ENCODE measurements around the gene TRIM65.
"Not testable (repeated sequence)": the region's sequence is repeated elsewhere in the genome, so short reads cannot be mapped to it uniquely, and the experiment has no call there.

The TRIM65 gene

DNA sequence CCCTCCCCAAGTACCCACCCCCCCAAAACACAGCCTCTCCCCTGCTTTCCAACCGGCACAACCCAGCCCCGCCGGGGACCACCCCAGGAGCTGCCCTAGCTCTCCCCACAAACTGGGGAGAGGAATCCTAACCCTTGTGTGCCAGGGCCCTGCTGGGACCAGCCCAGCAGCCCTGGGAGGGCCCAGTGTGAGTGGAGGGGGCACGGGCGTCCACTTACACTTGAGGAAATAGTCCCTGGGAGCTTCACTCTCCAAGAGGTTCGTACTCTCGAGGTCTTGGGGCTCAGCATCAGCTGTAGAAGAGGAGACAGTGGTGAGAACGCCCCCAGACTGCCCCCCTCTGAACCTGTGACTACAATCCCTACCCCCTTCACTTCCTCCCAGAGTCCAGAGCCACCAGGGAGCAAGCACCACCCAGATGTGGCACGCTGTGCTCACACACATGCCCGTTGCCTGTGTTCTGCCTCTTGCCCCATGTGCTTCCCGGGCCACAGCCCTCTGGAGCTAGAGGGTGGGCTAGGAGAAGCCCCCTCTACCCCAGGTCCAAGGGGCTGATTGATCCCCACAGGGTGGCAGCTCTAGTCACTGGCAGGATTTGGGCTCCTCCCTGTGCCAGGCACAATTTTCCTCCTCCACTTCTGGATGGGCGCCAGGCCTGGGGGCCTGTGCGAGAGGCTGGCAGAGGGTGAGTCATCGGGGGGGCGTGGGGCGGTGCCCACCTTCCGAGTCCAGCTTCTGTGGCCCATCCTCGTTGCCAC is 21.4 kb downstream of the TRIM65 start:
- no peak for DNase-seq

DNA sequence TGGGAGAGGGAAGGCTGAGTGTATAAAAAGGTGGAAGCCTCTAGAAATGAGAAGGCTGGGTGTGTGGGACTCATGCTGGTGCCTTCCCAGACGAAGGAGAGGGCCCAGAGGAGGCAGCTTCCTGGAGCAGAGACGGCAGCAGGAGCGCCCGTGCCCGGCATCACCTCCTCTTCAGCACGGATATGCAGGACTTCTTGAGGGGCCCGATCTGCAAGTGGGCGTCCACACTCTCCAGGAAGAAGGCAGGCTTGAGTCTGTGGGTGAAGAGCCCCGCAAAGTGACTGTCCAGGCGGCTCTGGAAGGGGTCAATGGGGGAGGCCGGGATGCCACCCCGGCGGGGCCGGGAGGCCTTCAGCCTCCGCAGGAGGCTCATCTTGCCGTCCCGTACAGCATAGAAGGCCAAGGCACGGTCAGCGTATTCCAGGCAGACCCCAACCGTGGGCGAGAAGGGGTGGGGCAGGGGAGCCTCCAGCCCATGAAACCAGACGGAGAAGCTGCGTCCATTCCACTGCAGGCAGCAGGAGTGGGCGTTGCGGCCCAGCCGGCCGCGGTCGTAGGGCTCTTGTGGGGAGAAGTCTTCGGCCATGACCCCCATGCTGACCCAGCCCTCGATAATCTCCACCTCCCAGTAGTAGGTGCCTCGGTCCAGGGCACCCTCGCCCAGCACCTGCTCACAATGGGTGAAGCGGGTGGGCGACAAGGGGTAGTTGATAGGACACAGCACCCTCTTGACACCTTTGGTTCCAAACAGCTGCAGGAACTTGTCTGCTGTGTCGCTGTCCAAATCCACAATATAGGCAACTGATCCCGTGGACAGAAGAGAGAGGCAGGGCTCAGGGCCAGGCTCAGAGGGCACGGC is 22.2 kb downstream of the TRIM65 start:
- no peak for DNase-seq

DNA sequence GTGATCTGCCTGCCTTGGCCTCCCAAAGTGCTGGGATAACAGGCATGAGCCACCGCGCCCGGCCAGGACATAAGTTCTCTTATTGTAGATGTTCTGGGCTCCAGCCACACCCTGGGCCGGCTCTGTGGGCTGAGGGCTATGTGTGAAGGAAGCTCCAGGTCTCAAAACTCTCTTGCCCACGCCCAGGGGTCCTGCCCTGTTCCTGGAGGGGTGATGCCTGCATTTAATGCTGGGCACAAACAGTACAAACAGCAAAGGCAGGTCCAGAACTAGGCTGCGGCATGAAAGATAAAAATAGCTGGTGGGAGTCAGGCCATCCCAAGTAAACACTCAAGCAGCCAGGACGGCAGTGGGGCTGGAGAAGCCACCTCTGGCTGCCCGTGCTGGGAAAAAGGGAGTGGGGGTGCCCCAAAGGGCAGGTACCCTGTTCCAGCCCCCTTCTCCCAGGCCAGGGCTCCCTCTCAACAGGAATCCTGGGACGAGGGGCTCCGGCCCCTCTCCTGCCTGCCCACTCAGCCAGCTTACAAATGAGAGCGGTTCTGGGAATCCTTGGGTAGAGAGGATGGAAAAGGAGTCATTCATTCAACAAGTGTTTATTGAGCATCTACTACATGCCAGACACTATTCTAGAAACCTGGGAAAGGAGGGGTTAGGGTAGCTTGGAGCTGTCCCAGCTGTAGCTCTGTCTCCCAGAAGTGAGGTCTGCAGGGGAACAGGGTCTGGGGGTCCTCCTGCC is 23.0 kb downstream of the TRIM65 start:
- no peak for DNase-seq

DNA sequence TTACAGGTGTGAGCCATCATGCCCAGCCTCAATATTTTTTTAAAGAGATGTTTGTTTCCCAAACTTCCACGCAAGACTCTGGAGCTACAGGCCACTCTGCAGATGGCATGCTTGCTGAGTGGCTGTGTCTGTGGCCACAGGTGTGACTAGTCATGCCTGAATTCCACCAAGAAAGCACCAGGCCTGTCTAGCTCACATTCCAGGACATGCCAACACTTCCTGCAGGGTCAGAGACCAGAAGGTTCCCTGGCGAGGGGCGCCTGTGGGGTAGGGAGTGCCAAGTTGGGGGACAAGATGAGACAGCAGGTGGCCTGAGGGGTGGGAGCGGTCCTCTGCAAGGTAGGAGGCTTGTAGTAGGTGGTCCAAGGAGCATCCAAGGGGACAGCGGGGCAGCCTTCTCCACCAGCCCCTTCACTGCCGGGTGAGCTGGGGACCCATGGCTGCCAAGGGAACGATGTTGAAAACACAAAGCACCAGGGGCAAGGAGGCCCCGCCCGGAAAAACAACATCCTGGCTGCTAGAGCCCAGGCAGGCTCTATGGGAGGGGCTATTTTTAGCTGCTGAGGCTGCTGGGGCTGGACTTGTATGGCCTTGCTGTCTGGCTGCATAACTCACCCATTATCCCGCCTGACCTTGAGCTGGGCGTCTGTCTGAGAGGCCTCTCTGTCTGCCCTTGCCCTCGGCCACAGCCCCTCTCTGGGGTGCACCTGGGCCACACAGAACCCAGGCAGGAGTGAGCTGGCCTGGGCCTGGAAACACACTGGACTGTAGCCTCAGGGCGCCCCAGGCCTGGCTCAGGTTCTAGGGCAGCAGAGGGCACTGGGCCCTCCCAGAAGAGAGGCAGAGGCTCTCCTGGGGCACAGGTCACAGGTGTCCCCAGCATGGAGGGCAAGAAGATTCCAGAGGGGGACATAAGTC is 24.1 kb downstream of the TRIM65 start:
- DNase-seq, result peak; percentile 73 to 77

DNA sequence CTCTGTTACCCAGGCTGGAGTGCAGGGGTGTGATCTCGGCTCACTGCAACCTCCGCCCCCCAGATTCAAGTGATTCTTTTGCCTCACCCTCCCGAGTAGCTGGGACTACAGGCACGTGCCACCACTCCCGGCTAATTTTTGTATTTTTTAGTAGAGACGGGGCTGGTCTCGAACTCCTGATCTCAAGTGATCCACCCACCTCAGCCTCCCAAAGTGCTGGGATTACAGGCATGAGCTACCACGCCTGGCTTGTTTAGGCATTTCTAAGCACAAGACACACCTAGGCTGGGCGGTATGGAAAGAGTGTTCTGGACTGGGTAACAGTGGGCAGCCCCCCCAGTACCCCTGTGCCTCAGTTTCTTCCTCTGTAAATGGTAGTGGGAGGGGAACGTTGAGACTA is 26.5 kb downstream of the TRIM65 start:
- DNase-seq, result not testable (repeated sequence)

DNA sequence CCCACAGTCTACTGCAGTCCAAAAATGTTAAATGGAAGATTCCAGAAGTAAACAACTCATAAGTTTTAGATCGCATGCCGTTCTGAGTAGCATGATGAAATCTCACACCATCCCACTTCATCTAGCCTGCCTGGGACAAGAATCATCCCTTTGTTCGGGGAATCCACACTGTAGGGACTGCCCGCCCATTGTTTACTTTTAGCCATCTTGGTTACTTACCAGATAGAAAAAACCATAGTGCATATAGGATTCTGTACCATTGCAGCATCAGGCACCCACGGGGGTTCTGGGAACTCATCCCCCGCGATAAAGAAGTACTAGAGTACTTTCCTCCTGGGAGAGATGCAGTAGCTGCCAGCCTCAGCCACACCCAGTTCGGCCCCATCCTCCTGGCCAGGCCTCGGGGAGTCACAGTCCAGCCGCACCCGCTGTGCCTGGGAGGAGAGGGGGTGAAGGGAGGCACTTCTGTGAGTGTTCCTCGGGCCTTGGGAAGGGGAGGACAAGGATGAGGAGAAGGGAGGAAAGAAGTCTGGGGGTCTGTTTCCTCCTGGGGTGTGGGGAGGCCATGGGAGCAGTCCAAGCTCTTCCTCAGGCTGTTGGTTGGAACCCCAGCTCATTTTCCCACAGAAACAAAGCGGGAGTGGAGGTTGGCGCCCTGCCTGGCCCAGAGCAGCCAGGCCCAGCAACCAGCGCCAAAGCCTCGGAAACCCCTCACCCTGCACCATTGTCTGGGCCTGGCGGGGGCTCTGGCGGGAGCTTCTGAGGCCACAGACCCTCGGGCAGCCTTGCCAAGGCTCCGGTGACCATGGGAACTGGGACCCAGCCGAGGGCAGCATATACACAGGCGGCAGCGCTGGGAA is 27.2 kb downstream of the TRIM65 start:
- DNase-seq, result no peak

DNA sequence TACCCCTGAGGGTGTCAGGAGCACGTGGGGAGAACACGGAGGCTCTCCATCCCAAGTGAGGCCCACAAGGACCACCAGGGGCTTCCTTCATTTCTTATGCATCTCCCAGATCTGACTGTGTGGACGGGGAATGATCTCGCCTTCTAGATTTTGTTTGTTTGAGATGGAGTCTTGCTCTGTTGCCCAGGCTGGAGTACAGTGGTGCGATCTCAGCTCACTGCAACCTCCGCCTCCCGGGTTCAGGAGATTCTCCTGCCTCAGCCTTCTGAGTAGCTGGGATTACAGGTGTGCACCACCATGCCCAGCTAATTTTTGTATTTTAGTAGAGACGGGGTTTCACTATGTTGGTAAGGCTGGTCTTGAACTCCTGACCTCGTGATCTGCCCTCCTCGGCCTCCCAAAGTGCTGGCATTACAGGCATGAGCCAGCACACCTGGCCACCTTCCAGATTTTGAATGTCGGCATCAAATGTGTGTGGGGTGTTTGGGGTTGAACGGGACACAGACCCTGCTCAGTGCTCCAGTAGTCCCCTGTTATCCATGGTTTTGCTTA is 27.9 kb downstream of the TRIM65 start:
- DNase-seq, result not testable (repeated sequence)

DNA sequence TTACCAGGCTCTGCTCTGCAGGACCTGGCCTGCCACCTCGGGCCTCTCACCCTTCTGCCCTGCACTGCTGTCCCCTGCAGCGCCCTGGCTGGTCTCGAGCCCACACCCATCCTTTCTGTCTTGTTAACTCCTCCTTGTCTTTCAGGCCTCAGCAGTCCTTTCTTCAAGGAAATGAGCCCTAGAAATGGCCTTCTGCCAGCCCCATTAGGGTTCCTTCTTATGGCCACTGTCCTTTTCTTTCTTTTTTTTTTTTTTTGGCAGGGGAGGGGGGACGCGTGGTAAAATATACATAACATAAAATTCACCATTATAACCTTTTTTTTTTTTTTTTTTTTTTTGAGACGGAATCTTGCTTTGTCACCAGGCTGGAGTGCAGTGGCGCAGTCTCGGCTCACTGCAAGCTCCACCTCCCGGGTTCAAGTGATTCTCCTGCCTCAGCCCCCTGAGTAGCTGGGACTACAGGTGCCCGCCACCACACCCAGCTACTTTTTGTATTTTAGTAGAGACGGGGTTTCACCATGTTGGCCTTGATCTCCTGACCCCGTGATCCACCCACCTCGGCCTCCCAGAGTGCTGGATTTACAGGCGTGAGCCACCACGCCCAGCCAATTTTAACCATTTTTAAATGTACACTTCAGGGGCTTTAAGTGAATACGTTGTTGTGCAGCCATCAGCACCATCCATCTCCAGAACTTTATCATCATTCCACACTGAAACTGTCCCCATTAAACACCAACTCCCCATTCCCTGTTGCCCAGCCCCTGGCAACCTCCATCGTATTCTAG is 31.2 kb downstream of the TRIM65 start:
- DNase-seq, result not testable (repeated sequence)

DNA sequence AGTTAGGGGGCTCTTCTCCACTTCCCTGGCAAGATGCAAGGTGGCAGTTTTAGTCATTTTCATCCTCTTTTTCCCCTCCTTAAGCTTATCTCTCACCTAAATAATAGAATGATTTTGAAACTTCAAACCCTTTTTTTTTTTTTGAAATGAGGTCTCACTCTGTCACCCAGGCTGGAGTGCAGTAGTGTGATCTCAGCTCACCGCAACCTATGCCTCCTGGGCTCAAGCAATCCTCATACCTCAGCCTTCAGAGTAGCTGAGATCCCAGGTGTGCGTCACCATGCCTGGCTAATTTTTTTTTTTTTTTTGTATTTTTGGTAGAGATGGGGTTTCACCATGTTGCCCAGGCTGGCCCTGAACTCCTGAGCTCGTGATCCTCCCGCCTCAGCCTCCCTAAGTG is 31.9 kb downstream of the TRIM65 start:
- DNase-seq, result not testable (repeated sequence)

DNA sequence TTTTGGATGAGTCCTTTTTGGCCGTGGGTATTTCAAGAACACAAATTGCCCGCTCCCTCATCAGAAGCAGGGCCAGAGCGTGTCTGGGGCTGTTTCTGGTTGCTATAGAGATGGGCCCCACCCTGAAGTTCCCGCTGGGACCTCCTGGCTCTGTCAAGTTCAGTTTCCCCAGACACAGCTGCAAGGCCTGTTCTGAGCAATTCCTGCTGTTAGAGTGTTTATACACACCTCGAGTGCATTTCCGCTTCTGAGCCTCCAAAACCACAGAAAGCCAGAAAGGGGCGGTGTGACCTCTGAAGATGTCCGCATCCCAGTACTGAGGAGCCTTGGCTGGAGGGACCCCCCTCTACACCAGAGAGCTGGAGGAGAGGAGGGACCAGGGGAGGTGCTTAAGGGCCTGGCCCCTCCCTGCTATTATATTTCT is 32.3 kb downstream of the TRIM65 start:
- peak; percentile 68 to 78 for DNase-seq

DNA sequence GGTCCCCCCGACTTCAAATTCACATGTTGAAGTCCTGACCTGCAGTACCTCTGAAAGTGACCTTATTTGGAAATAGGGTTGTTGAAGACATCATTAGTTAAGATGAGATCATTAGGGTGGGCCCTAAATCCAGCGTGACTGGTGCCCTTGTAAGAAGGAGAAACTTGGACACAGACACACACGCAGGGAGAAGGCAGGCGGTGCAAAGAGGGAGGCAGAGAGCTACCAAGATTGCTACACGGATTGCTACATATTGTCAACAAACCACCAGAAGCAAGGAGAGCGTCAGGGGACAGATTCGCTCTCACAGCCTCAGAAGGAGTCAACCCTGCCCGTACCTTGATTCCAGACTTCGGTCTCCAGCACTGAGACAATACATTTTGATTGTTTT is 34.8 kb downstream of the TRIM65 start:
- DNase-seq, result no peak

DNA sequence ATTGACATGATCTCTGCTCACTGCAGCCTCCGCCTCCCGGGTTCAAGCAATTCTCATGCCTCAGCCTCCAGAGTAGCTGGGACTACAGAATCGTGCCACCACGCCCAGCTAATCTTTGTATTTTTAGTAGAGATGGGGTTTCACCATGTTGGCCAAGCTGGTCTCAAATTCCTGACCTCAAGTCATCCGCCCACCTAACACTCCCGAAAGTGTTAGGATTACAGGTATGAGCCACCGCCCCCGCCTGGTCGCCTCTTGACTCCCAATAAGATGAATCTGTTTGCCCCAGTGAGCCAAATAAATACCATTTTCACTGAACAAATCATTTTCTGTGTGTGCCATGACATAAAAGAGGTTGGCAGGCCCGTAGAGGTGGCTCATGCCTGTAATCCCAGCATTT is 37.4 kb downstream of the TRIM65 start:
- not testable (repeated sequence) for DNase-seq

DNA sequence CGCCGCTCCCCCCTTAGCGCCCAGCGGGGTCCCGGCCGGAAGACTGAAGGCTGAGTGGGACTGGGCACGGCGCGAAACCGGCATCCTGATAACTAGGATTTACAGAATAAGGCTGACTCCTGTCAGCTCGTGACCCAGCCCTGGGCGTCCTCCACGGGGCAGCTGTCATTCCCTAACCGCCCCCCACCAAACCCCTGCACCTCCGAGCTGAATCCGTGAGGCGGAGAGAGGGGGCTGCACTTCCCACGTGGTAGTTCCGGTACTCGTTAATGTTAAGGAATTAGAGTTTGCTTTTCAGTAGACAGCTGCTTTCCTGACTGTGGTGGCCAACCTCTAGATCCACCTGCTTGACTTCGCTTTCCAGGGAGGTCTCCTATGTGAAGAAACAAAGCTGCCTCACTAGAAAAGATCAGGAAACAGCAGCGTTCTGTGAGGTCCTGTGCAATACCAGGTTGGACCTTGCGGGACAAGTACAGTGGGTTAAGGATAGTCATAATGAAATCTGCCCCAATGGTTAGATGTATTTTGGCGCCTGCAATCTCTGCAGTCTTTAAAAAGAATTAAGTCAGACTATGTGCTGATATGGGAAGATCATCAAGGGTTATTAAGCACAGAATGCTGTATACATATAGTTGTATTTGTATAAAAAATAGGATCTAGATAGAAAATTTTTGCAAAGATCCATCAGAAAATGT is 40.5 kb downstream of the TRIM65 start:
- peak in 1 of 2 donors; percentile 13 for DNase-seq

DNA sequence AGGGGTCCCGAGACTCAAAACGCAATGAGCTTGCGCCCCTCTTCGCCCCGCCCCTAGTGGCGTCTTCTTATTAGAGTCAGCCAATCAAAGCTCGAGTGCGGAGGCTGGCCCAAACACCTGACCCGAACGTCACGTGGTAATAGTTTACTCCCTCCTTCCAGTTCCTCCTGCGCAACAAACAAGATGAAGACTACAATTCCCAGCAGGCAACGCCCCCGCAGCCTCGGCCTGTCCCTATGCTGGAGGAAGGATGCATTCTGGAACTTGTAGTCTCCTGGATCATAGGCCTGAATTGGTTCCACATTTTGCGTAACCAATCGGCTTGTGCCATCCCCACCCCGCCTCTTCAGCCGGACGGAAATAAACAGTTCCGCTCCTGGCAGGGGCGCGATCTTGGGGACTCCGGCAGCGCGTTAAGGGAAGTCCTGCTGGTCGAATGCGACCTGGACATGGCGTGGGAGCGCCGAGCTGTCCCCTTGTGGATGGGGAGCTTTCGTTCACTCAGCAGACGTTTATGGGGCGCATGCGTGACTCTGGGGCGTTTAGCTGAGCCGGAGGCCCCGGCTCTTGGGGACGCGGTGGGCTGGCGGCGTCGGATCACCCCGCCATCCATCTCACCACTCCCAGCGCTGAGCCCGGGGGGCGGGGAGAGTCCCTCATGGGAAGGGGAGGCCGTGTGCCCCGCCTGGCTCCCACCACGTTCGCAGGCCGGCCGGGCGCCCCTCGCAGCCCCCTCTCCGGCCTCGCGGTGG is 41.3 kb downstream of the TRIM65 start, which contains the start of gene WBP2:
TSS of gene WBP2 (minus strand) at position 26 of the 752 bp plus-strand sequence. CDS start 38 bp downstream, outside the sequence.
- DNase-seq, result peak; percentile 100

DNA sequence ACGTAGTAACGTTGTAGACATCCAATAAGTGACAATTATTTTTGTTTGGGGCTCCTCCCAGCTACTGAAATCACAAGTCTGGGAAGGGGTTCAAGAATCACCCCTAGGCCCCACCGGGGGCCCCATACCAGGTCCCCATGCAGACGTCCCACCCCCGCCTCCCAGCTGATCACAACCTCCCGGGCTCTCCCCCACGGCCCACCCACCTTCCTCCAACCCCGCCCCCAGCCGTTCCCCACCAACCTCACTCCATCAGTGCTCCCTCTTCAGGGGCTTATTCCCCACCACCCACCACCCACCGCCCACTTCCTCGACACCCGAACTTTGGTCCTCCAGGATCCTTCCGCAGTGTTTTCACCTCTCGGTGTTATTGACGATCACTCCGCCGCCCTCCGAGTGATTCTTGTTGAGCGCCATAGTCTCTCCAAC is 41.9 kb downstream of the TRIM65 start:
- DNase-seq, result no peak

DNA sequence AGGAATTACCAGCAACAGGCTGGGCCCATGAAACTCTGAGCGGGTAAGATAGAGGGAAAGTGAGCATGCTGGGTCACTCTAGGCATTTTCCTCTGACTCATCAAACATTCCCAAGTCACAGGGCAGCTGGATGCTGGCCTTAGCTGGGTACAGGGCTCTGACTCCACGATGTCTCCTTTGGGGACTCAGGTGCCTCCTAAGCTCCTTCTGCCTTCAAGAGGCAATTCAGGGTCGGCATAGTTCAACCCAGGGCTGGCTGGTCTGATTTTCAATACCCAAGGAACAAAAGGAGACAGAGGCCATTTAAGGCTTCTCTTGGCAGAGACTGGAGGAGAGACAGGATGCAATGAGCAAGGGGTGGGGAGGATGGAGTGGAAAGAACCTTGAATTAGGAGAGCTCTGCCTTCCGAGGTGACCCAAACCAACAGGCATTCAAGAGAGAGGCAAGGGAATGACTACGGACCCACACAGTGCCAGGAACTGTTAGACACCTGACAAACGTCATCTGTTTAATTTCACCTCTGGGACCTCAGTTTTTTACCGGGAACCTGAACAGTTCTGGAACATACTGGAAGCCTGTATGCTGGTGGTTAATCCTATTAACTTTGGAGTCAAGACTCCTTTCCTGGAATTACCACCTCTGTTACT is 42.5 kb downstream of the TRIM65 start:
- no peak for DNase-seq

DNA sequence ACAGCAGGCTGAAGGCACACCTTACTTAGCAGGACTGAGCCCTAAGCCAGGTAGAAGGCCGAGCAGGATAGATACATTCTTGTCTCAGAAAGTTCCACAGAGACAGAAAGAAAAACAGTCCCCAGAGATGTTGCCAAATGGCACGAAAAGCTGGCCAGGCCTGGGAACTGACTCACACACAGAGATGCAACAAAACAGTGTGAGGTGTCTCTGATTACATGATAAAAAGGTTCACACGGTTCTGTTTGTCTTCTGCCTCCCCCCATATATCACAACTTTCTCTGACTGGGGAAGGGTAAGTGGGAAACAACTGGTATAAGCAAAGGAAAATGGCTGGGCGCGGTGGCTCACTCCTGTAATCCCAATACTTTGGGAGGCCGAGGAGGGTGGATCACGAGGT is 43.3 kb downstream of the TRIM65 start:
- no peak for DNase-seq

DNA sequence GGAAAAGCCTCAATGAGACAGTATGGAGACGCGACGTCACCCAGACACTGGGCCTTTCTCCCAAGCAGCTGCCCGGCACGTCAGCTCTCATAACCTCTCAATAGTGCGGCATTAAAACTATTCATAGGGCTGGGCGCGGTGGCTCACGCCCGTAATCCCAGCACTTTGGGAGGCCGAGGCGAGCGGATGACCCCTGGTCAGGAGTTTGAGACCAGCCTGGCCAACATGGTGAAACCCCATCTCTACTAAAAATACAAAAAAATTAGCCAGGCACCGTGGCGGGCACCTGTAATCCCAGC is 45.1 kb downstream of the TRIM65 start:
- not testable (repeated sequence) for DNase-seq
